Measurements from ENCODE around the gene RHBDD3.

Gene RHBDD3

DNA sequence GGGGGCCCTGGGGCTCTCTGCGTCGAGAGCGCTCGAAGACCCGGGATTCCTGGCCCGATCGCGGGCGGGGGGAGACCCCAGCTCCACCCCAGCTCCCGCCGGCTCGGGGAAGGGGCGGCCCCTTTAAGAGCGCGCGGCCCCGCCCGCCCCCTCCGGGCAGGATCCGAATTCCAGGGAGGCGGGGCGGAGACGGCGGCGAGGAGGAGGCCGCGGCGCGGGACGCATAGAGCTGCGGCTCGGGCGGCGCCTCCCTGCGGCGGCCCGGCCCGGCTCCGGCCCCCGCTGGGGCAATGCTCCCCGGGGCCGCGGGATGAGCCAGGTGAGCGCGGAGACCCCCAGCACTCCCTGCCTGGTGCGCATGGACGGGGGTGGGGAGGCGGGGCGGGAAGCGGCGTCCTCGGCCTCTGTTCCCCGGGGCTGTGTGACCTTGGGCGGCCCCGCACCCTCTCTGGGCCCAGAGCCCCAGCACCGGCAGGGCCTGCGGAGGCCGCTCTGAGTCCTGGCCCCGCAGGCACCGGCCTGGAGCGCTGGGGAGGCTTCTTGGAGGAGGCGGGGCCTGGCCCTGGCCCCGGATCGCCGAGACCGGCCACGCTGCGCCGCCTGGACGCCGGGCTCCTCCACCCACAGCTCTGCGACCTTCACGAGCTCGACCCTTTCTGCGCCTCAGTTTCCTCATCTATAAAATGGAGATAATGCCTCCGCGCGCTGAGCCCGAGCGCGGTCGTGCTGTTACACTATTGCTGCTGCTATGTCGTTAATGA lies 39.2 kb upstream of the RHBDD3 start:
- peak; percentile 85 for DNase-seq
- TF ChIP-seq, protein P1, sequence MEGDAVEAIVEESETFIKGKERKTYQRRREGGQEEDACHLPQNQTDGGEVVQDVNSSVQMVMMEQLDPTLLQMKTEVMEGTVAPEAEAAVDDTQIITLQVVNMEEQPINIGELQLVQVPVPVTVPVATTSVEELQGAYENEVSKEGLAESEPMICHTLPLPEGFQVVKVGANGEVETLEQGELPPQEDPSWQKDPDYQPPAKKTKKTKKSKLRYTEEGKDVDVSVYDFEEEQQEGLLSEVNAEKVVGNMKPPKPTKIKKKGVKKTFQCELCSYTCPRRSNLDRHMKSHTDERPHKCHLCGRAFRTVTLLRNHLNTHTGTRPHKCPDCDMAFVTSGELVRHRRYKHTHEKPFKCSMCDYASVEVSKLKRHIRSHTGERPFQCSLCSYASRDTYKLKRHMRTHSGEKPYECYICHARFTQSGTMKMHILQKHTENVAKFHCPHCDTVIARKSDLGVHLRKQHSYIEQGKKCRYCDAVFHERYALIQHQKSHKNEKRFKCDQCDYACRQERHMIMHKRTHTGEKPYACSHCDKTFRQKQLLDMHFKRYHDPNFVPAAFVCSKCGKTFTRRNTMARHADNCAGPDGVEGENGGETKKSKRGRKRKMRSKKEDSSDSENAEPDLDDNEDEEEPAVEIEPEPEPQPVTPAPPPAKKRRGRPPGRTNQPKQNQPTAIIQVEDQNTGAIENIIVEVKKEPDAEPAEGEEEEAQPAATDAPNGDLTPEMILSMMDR (IDR thresholded peaks at IDR 0.05; ENCODE audit: low read depth, low read length), result no peak
- Histone ChIP-seq H3K4me3 (ENCODE audit: low read depth, low read length) (peak overlapping the region; percentile 60), H3K27me3 (ENCODE audit: insufficient read depth, low read depth, severe bottlenecking) (no peaks in the 10 kb centered on the region), H3K9me3 (ENCODE audit: severe bottlenecking) (no peaks in the 10 kb centered on the region), H3K36me3 (peaks cover 7% of the 10 kb centered on the region; the same call in 1 of the 2 replicates), H3K27ac (peak overlapping the region; percentile 98)

DNA sequence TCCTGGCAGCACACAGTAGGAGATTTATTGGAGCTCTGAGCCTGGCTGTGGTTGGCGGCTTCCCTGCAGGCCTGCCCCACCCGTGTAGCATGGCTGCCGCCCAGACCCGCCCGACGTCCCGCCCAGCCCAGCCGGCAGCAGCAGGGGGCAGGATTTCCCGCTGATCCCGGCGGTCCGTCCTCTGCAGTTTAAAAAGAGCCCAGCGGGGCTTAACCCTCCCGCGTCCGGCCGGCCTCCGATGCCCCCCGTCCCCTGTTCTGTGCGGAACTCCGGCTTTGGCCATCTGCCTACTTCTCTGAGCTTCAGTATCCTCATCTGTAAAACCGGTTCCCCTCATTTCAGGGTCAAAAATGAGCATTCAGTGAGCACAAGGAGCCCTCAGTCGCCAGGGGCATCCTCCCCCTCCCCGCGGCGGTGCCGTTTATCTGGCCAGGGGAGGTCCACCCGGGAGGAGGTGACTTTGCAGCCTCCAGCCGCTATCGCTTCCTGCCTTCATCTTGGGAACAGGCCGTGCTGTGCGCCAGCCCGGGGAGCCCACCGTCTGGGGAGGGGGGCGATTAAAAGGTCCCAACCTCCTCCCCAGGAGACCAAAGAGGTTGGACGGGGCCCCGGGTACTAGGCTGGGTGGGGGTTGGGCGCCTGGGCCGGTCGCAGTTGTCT lies 38.5 kb upstream of the RHBDD3 start, which contains the start of gene GAS2L1:
TSS of gene GAS2L1 (plus strand) at position 476 of the 660 bp plus-strand sequence. CDS start 1,456 bp downstream, outside the sequence.
- Histone ChIP-seq H3K27me3 (ENCODE audit: insufficient read depth, low read depth, severe bottlenecking) (no peaks in the 10 kb centered on the region), H3K27ac (peak within 1 kb of the TSS; percentile 98), H3K4me3 (ENCODE audit: low read depth, low read length) (peak within 1 kb of the TSS; percentile 60), H3K9me3 (ENCODE audit: severe bottlenecking) (no peaks in the 10 kb centered on the region), H3K36me3 (peaks cover 7% of the 10 kb centered on the region; the same call in 1 of the 2 replicates)
- TF ChIP-seq, protein P1 (IDR thresholded peaks at IDR 0.05; ENCODE audit: low read depth, low read length), result peak; percentile 64
- DNase-seq, result peak; percentile 94

DNA sequence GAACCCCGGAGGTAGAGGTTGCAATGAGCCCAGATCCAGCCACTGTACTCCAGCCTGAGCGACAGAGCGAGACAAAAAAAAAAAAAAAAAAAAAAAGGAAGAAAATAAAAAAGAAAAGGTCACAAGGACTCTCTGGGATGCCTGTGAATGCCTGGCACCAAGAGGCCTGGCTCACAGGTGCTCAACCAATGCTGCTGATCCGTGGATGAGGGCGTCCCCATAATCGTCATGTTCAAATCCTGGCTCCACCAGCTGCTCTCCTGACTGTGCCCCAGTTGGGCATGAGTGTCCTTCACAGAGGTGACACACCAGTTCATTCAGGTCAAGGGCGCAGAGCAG lies 38.0 kb upstream of the RHBDD3 start:
- peaks cover 11% of the 10 kb centered on the region for H3K36me3 ChIP-seq
- DNase-seq, result no peak
- H3K9me3 ChIP-seq (ENCODE audit: severe bottlenecking), result no peaks in the 10 kb centered on the region
- H3K27me3 ChIP-seq (ENCODE audit: insufficient read depth, low read depth, severe bottlenecking), result no peaks in the 10 kb centered on the region
- no peak overlapping the region; the same call in 1 of the 2 replicates for H3K4me3 ChIP-seq (ENCODE audit: low read depth, low read length)
- H3K27ac ChIP-seq, result peak overlapping the region; percentile 98
- TF ChIP-seq, protein P1 (IDR thresholded peaks at IDR 0.05; ENCODE audit: low read depth, low read length), result no peak

DNA sequence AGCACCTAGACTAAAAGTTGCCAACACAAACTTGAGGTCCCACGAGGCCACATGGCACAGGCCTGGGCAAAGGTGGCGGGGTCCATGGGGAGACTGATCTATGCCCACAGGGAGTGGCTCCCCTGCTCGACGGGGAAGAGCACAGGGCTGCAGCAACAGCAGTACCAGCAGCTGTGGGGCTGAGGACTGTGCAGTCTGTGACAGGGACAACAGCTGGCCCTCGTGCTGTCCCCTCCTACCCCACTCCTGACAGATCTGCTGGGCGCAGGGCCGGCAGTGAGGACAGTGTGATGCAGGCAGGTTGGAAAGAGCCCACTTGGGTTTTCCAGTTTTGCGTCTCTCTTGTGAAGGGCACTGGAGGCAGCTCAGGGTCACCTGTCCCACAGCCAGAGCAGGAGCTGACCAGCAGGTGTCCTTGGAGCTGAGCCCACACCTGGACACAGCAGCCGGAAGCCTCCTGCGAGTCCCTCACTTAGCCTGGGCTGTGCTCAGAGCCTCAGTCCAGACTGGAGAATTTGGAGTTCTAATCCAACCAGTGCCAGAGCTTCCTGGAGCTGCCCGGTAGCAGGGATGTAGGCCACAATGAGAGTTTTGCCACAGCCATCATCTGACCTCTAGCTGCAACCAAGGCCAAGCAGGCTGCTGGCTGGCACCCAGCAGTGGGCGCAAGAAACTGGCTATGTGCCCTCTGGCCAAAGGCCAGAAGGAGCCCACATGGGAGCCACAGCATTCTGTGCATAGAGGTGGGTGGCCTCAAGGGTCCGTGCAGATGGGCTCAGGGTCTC lies 35.1 kb upstream of the RHBDD3 start:
- TF ChIP-seq, protein P1 (IDR thresholded peaks at IDR 0.05; ENCODE audit: low read depth, low read length), result no peak
- no peaks in the 10 kb centered on the region for H3K9me3 ChIP-seq (ENCODE audit: severe bottlenecking)
- H3K4me3 ChIP-seq (ENCODE audit: low read depth, low read length), result no peak overlapping the region
- DNase-seq, result no peak
- peaks cover 36% of the 10 kb centered on the region for H3K36me3 ChIP-seq
- H3K27ac ChIP-seq, result no peak overlapping the region
- H3K27me3 ChIP-seq (ENCODE audit: insufficient read depth, low read depth, severe bottlenecking), result no peaks in the 10 kb centered on the region

DNA sequence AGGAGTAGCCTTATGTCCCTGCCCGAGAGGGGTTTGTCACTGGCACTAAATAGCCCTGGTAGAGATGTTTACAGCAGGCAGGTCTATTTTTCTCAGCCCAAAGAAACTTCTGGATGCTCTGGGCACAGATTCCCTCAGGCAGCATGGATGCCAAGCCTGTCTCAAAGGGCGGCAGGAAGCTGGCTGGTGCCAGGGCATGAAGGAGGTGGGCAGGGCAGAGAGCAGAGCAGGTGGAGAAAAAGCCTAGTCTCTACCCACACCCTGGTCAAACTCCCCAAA lies 34.6 kb upstream of the RHBDD3 start:
- H3K36me3 ChIP-seq, result peaks cover 40% of the 10 kb centered on the region
- no peak overlapping the region for H3K27ac ChIP-seq
- no peaks in the 10 kb centered on the region for H3K9me3 ChIP-seq (ENCODE audit: severe bottlenecking)
- H3K4me3 ChIP-seq (ENCODE audit: low read depth, low read length), result no peak overlapping the region
- DNase-seq, result no peak
- TF ChIP-seq, protein P1 (IDR thresholded peaks at IDR 0.05; ENCODE audit: low read depth, low read length), result no peak
- no peaks in the 10 kb centered on the region for H3K27me3 ChIP-seq (ENCODE audit: insufficient read depth, low read depth, severe bottlenecking)

All from WERI-Rb-1 (cell line).